Activated CD4-positive, alpha-beta T cell treated with anti-CD3 and anti-CD28 coated beads for 48 hours (primary cell): ENCODE measurements around the gene SPEM1.
"Not testable (repeated sequence)": the region's sequence is repeated elsewhere in the genome, so short reads cannot be mapped to it uniquely, and the experiment has no call there.

ENCODE experiments used
- DNase-seq: peaks from one replicate; pipeline ENCODE4 v3.0.0-alpha.2; 2020

The SPEM1 gene

DNA sequence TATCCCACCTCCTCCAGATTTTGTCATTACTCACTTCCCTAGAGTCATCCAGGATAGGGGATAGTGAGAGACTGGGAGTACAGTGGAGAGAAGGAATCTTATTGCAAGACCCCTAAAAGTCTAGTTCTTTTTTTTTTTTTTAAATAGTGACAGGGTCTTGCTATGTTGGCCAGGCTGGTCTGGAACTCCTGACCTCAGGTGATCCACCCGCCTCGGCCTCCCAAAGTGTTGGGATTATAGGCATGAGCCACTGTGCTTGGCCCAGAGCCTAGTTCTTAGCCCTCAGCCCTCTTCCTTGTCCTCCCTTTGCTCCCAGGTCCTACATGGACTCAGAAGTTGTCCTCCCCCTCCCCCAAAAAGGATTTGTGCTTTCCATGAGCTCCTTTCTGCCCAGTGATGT, 22.0 kb downstream of the SPEM1 start:
- no peak for DNase-seq

DNA sequence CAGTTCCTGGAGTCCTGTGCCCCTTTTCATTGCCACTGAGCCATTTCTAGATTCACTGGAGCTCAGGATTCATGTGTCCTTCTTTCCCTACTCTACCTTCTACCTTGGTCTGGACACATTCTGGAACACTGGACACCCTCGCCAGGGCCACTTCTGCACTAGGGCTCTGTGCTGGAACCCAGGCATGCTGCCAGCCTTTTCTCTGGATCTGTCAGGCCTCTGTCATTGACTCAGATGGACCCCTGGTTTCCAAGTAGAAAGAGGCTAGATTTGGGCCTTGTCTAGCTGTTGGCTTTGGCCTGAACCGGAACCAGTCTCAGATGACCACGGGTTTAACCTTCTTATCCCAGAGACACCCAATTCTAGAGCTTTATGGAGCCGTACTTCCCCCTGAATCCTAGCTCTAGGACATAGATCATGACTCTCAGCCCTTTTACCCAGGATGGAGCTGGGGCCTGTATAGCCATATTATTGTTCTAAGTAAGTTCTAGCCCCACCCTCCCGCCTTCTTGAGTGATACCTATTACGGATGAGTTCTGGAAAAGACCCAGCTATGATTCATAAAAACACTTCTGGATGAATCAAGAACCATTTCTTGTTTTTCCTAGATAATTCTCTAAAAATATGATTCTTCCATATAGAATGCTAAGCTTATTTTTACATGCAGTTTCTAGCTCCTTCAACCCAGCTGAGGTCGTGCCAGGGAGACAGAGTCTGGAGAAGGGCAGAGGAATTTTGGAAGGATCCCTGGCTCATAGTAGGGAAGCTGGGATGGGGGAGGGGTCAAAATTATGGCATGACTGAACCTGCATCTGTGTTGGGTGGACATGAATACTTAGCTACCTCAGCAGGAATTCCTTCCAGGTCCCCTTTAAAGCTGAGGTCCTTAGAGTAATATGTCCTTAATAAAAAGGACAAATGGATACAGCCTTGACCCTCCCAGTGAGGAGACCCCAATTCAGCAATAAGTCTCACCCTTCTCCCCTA, 23.7 kb downstream of the SPEM1 start:
- no peak for DNase-seq

DNA sequence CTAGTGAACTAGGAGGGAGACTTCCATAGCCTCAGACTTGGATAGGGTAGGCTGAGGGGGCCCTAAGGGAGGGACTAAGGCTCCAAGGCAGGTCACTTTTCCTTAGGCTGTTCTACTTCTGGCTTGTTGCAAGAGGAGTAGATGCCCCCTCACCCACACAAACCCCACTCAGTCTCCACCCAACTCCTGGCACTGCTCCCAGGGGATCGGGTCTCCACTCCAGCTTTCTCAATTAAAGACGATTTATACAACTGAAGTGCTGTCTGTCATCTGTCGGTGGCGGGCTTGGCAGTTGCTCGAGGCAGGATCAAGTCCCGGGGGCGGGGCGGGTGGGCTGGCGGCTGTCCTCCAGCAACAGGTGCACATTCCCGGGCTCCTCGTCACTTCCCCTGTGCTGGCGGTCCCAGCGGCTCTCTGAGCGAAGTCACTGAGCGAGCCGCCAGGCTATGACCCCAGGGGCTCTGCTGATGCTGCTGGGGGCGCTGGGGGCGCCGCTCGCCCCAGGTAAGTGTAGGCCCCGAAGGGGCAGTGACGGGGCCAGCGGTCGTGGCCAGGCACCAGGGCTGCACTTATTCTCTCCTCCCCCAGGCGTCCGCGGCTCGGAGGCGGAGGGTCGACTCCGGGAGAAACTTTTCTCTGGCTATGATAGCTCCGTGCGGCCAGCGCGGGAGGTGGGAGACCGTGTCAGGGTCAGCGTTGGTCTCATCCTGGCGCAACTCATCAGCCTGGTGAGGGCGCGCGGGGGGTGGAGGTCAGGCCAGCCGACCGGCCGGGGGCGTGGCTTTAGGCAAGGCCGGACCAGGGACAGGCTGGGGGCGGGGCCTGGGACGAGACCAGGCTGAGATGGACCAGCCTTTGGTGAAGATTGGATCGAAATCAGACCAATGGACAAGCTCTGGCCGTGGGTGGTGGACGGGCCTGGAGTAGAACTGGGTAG, 24.8 kb downstream of the SPEM1 start, which contains the start of gene CHRNB1:
Gene CHRNB1, plus strand, starts transcription at position 380 of the 937 bp plus-strand sequence. Its CDS starts 67 bp downstream, at position 447.
- no peak for DNase-seq

DNA sequence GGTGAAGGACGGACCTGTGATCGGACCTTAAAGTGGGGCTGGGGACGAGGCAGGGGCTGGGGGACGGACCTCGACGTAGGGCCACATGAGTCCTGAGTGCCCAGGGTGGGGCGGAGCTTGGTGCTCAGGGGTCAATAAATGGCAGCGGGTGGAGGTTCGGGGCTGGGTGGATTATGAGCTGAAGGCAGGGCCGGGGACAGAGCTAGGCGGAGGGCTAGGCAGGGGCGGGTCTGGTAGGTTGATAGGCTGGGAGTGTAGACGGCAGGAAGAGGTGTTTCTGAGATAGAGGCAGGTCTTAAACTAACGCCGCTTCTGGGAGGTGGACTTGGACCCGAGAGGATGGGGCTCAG, 25.5 kb downstream of the SPEM1 start:
- DNase-seq: peak; percentile 39

DNA sequence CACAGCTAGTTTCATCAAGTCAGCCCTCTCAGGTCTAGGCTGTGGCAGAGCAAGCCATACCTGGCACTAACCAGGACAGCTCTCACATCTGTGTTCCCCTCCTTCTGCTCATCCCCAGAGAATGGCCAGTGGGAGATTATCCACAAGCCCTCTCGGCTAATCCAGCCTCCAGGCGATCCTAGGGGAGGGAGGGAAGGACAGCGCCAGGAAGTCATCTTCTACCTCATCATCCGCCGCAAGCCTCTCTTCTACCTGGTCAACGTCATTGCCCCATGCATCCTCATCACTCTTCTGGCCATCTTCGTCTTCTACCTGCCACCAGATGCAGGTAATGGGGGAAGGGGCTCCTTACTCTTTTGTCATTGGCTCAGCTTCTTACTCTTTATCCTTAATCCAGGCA, 28.3 kb downstream of the SPEM1 start:
- DNase-seq: no peak

DNA sequence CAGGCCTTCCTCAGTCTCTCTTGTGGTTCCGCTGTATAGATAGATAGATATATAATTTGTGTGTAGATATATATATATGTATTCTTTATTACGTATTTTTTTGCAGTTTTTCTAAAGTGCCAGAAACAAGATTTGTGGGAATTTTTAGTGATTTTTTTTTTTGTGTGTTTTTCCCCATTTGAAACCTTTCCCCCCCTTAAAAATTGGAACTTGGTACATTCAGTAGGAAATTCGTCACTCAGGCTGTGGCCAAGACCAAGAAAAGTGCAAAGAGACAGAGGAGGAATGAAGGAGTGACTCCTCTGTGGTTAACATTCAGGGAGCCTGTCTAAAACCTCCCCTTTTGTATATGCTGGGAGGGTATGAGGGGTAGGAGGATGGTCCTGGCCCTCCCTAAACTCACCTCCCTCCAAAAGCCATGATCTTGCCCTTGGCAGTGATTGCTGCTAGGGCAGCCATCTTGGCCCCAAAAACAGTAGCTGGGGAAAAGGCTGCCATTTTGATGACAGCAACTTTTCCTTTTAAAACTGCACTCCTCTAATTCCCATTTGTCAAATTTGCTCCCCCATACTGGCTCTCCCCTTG, 39.9 kb downstream of the SPEM1 start:
- no peak for DNase-seq

DNA sequence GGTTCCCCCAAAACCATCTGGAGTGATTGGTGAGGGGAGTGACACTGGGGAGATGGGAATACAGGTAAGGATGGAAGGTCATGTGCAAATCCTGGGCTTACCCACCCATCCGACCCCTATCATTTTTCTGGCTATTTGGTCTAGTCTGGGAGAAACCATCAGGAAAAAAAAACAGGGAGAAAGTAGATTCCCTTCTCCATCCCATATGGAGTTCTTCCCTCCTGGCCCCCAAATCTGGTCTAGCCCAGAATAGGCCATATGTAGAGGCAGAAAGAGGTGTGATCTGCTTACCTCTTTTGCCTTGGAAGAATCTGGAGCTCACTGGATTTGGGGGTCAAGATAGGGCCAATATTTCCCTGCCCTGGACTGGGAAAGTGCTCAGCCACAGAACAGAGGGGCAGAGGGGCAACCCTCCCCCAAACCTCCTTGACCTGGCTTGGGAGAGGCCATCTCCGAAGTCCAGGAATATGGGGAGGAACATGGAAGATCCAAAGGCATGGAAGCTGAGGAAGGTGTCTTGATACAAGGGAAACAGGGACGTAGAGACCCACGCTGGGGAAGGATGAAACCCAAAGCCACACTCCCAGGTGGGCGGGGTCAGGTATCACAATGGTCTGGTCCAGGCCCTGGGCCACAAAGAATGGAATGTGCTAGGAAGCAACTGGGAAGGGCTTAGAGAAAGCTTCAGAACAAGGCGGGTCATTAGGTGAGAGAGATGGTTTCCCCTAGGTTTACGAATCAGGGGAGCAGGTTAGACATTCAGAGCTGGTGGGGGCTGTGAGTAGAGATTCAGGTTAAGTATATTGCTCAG, 40.9 kb downstream of the SPEM1 start:
- no peak for DNase-seq

DNA sequence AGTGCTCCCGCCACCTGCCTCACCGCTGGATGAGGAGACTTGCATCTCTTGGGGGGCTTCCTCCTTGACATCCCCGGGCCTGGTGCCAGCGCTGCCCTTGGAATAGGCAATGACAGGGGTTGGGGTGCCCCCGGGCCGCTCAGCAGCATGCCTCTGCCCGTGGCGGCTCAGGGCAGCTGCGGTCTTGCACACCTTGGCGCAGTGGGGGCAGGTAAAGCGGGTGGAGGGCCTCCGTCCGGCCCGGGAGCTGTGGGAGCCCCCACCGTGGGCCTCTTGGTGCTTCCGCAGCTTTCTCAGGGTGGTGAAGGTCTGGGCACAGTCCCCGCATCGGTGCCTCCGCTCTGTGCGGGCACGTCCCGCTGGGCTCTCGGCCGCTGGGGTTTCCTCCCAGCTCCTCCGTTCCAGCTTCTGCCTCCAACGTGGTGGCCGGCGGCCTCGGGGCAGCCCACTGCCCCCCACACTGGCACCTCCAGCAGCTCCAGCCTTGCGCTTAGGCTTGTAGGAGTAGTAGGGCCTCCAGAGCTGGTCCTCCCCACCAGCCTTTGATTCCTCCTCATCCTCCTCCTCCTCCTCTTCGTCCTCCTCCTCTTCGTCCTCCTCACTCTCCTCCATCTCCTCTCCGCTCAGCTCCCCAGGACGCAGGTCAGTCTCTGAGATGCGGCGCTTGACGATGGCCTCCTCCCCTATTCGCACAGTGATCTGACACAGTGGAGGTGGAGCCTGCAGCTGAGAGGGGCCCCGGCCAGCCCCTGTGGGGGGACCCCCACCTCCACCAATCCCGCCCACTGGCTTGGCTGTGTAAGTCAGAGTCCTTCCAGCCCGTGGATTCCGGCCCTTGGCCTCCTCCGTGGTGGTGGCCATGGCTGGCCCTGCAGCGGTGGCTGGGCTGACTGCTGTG, 42.6 kb downstream of the SPEM1 start:
- DNase-seq: no peak

DNA sequence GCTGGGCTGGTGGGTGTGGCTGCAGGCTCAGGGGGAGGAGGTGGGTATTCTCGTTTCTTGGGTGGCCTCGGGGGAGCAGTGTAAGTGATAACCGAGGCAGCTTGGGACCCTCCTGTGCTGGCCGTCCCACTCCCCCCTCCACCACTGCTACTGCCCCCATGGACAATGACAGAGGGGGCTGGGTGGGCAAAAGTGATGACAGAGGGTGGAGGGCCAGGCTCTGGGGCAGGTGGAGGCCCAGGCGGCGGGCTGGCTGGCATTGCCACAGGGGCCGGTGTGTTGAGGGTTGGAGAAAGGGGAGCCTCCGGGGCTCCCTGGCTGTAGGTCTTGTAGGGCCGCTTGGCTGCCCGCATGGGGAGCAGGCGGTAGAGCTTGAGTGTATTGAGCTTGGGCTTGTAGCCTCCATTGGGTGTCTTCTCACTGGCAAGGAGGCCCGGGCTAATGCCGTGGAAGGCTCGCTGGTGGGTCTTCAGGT, 43.3 kb downstream of the SPEM1 start:
- DNase-seq: no peak

DNA sequence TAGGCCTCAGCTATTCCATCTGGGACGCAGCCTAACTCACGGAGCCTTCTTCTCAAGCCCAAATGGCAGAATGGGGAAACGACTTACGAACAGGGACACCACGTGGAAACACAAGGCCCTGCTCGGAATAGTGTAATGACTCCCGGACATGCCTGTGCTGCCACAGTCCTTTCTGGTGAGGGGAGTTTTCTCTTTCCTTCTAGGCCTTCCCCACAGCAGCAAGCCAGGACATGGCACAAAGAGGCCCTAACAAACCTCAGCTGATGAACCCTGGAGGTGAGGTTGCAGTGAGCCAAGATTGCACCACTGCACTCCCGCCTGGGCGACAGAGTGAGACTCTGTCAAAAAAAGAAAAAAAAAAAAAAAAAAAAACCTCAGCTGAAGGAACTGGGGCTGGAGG, 44.0 kb downstream of the SPEM1 start:
- DNase-seq: no peak

DNA sequence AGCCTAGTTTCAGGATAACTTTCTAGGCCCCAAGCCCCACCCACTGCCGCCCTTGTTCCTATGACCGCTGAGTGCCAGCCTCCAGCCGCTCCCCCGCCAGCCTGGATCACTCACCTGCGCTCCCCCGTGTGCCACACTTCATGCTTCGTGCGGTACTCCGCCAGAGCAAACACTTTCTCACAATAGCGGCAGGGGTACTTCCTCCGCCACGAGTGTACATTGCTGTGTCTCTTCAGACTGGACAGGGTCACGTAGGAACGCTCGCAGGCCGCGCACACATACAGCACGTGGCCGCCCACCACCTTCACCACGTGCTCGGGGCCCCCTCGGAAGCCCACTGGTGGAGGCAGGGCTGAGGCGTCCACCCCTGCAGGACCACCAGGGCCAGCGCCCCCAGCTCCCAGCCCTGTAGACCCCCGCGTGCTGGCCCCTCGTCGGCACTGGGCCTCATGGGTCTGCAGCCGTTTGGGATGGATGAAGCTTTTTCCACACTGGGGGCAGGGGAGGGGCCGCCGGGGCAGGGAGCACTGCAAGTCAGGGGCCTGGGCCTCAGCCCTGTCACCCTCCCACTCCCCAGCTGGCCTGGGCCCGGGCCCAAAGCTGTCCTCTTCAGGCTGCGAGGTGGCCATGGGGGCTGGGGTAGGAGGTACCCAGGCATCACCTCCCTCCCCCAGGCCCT, 45.6 kb downstream of the SPEM1 start:
- no peak for DNase-seq

DNA sequence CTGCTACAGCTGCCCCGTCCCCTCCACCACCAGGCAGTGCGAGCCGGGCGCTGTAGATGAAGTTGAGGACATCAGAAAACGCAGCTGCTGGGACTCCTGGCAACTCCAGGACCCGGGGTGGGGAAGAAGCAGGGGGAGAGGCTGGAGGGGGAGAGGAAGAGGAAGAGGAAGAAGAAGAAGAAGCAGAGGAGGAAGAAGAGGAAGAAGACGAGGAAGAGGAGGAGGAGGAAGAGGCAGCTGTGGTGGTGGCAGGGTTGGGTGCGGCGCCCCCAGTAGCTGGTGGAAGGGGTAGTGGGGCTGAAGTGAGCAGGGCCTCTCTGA, 46.2 kb downstream of the SPEM1 start:
- no peak for DNase-seq

DNA sequence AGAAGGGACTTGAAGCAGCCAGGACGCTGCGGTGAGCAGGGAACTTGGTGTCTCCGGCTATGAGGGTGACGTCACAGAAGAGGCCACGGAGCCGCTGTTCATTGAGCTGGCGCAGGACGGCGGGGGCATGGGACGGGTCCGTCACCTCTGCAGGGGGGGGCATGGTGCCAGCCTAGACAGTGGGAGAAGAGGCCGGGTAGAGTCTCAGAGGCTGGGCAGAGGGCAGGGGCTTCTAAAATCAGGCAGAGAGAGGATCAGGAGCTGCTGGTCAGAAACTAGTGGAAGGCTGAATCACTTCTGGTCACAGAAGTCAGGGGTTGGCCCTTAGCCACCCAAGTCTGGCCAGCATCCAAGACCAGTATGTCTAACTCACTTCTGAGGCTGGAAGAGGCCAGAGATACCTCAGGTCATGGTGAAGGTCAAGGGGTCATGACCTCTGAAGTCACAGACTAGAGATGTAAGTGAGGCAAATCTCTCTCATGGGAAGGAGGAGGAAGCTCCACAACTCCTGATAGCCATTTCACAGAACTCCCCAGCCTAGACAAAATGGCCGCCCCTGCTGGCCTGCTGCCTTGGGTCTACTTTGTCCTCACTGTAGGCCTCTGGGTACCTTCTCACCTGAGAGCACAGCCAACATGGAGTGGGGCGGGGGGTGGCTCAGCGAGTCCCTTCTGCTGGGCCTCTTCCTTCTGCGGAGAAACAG, 46.7 kb downstream of the SPEM1 start:
- no peak for DNase-seq

DNA sequence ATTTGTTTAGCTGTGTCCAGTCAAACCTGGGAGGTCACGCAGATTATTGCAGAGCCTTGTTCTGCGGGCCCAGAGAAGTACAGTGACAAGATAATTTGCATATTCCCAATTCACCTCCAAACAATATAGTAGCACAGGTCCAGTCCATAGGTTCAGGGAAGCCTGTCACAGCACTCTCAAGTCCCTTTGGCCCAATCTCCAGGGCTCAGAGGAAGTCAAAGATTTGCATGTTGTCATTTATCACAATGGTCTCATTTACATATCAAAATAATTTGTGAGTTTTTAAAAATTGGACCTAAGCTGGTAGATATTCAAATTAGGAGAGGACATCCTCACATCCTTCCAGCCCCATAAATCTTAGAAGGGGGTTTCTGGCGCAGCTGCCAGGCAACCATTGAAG, 47.4 kb downstream of the SPEM1 start:
- no peak for DNase-seq

DNA sequence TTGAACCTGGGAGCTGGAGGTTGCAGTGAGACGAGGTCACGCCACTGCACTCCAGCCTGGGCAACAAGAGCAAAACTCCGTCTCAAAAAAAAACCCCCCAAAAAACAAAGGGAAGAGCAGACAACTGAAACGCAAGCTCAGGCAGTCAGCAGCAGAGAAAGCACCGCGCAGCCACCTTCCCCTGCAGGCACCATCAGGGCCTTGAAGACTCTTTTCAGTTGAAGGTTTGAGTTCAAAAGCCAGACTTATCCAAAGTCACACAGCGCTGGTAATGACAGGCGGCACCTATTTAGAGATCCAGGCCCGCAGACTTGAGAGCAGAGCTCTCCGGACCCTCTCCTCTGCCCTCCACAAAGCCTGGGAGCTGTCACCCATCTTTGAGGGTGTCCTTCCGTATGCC, 48.2 kb downstream of the SPEM1 start:
- no peak for DNase-seq

DNA sequence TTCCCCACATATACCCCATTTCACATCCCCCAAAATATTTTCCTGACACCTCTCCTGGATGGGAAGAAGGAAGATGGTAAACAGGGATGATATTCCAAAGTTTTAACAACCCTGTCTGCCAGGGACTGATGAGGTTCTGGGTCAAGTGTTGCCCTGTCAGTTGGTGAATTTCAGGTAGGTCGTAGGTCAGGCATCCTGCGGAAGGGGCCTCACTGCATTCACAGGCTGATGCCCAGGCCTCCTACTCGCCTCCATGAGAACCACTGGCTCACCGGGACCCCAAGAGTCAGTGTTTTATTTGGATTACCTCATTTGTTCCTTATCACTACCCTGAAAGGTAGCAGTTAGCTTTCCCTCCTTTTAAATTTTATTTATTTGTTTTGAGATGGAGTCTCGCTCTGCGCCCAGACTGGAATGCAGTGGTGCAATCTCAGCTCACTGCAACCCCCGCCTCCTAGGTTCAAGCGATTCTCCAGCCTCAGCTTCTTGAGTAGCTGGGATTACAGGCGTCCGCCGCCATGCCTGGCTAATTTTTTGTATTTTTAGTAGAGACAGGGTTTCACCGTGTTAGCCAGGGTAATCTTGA, 48.8 kb downstream of the SPEM1 start:
- DNase-seq: no peak

DNA sequence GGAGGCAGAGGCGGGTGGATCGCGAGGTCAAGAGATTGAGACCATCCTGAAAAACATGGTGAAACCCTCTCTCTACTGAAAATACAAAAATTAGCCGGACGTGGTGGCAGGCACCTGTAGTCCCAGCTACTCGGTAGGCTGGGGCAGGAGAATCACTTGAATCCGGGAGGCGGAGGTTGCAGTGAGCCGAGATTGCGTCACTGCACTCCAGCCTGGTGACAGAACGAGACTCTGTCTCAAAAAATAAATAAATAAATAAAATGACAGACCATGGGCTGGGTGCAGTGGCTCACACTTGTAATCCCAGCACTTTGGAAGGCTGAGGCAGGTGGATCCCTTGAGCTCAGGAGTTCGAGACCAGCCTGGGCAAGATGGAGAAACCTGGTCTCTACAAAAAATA, 49.7 kb downstream of the SPEM1 start:
- DNase-seq: not testable (repeated sequence)

DNA sequence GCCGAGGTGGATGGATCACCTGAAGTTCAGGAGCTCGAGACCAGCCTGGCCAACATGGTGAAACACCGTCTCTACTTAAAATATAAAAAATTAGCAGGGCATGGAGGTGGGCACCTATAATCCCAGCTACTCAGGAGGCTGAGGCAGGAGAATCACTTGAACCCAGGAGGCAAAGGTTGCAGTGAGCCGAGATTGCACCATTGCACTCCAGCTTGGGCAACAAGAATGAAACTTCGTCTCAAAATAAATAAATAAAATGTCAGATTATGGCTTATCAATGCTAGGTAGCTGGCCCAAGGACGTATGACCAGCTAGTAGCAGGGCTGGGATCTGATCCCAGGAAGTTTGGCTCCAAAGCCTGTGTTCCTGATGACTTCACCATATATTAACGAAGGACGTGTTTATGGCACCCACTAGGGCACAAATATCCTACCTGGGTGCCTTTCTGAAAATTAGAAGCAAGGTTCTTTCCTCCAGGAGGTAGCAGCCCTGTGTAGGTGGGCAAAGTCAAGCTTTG, 50.4 kb downstream of the SPEM1 start:
- not testable (repeated sequence) for DNase-seq
